Spleen (tissue), 7 donors: ENCODE results near the gene FABP7.

Experiments
- POLR2A ChIP-seq, 3 donors: fragments of 450-650 bp; IDR thresholded peaks; one replicate each; pipeline ENCODE4 v1.5.1; 2017; ENCODE audit warnings: antibody characterized with exemption in 3 of 3, mild to moderate bottlenecking in 1 of 3
- TF ChIP-seq, protein P1 (sequence below), 11 experiments: fragments of 200-600 bp in 7 of 11; fragments of 450-650 bp in 4 of 11; sonication (generic) in 4 of 11; IDR thresholded peaks in 8 of 11; conservative IDR thresholded peaks in 3 of 11; 1 replicate in 7 of 11; 2 replicates in 4 of 11; pipeline versions ENCODE4 v1.4.0 to v1.8.0; 2016 to 2021; ENCODE audit warnings: antibody characterized with exemption in 11 of 11, inconsistent platforms in 4 of 11, mild to moderate bottlenecking in 1 of 11
- donor health status: DM: no; HTN: no; CAD: no; lungs with moderate emphysema.
- donor health status: DM: no; HTN: no; CAD: no.
- donor health status: DM: no; HTN: no; CAD: no.

DNA sequence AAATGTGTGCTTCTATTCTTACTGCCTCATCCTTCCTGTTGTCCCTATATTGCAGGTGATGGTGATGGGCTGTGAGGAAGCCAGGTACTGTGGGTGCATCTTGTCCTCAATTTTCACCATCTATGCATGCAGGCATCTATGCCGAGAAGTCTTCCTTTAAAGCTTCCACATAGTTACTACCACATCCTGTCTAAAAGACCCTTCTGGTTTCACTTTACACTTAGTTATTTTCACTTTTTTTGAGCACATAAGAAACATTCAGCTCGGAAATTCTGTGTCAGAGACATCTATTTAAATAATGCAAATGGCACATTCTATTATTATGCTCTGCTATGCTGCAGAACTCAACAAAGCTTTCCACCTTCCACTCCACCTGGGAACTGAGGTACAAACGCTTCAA is 28.2 kb upstream of the FABP7 start:
- TF ChIP-seq POLR2A (IDR thresholded peaks at IDR 0.05): no peak
- TF ChIP-seq, protein P1, sequence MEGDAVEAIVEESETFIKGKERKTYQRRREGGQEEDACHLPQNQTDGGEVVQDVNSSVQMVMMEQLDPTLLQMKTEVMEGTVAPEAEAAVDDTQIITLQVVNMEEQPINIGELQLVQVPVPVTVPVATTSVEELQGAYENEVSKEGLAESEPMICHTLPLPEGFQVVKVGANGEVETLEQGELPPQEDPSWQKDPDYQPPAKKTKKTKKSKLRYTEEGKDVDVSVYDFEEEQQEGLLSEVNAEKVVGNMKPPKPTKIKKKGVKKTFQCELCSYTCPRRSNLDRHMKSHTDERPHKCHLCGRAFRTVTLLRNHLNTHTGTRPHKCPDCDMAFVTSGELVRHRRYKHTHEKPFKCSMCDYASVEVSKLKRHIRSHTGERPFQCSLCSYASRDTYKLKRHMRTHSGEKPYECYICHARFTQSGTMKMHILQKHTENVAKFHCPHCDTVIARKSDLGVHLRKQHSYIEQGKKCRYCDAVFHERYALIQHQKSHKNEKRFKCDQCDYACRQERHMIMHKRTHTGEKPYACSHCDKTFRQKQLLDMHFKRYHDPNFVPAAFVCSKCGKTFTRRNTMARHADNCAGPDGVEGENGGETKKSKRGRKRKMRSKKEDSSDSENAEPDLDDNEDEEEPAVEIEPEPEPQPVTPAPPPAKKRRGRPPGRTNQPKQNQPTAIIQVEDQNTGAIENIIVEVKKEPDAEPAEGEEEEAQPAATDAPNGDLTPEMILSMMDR (IDR thresholded peaks at IDR 0.05 in 8 of 11, conservative IDR thresholded peaks at IDR 0.05 in 3 of 11): no peak
